Astrocyte (in vitro differentiated cells and primary cell): Measurements from ENCODE around the gene DNAH2. TPM values are rescaled to one million over a fixed set of nuclear protein-coding genes. Genes with fewer than 3 reads are reported as not detected.

ENCODE experiments used
- DNase-seq: peaks from one replicate; pipeline ENCODE4 v3.0.0-alpha.2; 2010; ENCODE audit warnings: low read depth
- FAIRE-seq: peaks from 2 replicates; lab custom pipeline; 2011; peaks lifted over from hg19 to GRCh38; lab: Jason Lieb, UNC
- H2AFZ ChIP-seq: 2 replicates; pipeline ENCODE4 v1.6.0; 2012; ENCODE audit warnings: low read depth, low read length, inconsistent platforms
- H3K27ac ChIP-seq: 2 replicates; pipeline ENCODE4 v1.5.1; 2011; ENCODE audit warnings: low read depth, low read length, inconsistent platforms
- H3K27me3 ChIP-seq: 2 replicates; pipeline ENCODE4 v1.6.0; 2011; ENCODE audit warnings: low read length, inconsistent platforms; ENCODE audit not compliant: insufficient read depth
- H3K36me3 ChIP-seq: 2 replicates; pipeline ENCODE4 v1.5.1; 2011; ENCODE audit warnings: low read length, inconsistent platforms; ENCODE audit not compliant: insufficient read depth
- H3K4me1 ChIP-seq: 2 replicates; pipeline ENCODE4 v1.5.1; 2011; ENCODE audit warnings: low read length, inconsistent platforms; ENCODE audit not compliant: insufficient read depth
- H3K4me2 ChIP-seq: 2 replicates; pipeline ENCODE4 v1.6.0; 2012; ENCODE audit warnings: low read length, inconsistent platforms
- H3K4me3 ChIP-seq: 2 replicates; pipeline ENCODE4 v1.5.1; 2011; ENCODE audit warnings: low read depth, mild to moderate bottlenecking, low read length, inconsistent platforms; ENCODE audit not compliant: insufficient read depth
- H3K79me2 ChIP-seq: 2 replicates; pipeline ENCODE4 v1.6.0; 2012; ENCODE audit warnings: mild to moderate bottlenecking, low read length, inconsistent platforms; ENCODE audit not compliant: insufficient read depth
- H3K9ac ChIP-seq: 2 replicates; pipeline ENCODE4 v1.6.0; 2012; ENCODE audit warnings: mild to moderate bottlenecking, low read length, inconsistent platforms
- H3K9me3 ChIP-seq: 2 replicates; pipeline ENCODE4 v1.5.1; 2012; ENCODE audit warnings: low read depth, mild to moderate bottlenecking, low read length, inconsistent platforms; ENCODE audit not compliant: insufficient read depth
- H4K20me1 ChIP-seq: 2 replicates; pipeline ENCODE4 v1.6.0; 2012; ENCODE audit warnings: low read length, inconsistent platforms; ENCODE audit not compliant: insufficient read depth
- H3K27ac Mint-ChIP-seq: one replicate; pipeline ENCODE4 v1.8.0; 2021; ENCODE audit warnings: mild to moderate bottlenecking, mixed read lengths; ENCODE audit not compliant: unreplicated experiment
- H3K27me3 Mint-ChIP-seq: one replicate; pipeline ENCODE4 v1.8.0; 2021; ENCODE audit warnings: low read depth, mixed read lengths; ENCODE audit not compliant: unreplicated experiment
- H3K36me3 Mint-ChIP-seq: one replicate; pipeline ENCODE4 v1.8.0; 2021; ENCODE audit warnings: low read depth, mixed read lengths; ENCODE audit not compliant: unreplicated experiment
- H3K4me1 Mint-ChIP-seq: one replicate; pipeline ENCODE4 v1.8.0; 2021; ENCODE audit warnings: low read depth, mixed read lengths; ENCODE audit not compliant: unreplicated experiment
- H3K4me3 Mint-ChIP-seq: one replicate; pipeline ENCODE4 v1.8.0; 2021; ENCODE audit warnings: mild to moderate bottlenecking, moderate library complexity, mixed read lengths; ENCODE audit not compliant: unreplicated experiment
- H3K9me3 Mint-ChIP-seq: one replicate; pipeline ENCODE4 v1.8.0; 2021; ENCODE audit warnings: mild to moderate bottlenecking, mixed read lengths; ENCODE audit not compliant: unreplicated experiment
- CTCF ChIP-seq: IDR thresholded peaks from 2 replicates; pipeline ENCODE4 v1.5.1; 2011; ENCODE audit warnings: low read depth, mild to moderate bottlenecking, inconsistent platforms, low read length, moderate library complexity; ENCODE audit not compliant: insufficient read depth
- EZH2 ChIP-seq: IDR thresholded peaks from 2 replicates; pipeline ENCODE4 v1.6.1; 2012; ENCODE audit warnings: mild to moderate bottlenecking, low read length, inconsistent platforms; ENCODE audit not compliant: insufficient read depth
- total RNA-seq: library from RNA; stranded (reverse); gene quantifications from 2 replicates; pipeline ENCODE4 v1.2.1, GENCODE V29; 2021

The DNAH2 gene
- total RNA-seq, 1 donor from 2014 or later: 0.11 TPM

DNA sequence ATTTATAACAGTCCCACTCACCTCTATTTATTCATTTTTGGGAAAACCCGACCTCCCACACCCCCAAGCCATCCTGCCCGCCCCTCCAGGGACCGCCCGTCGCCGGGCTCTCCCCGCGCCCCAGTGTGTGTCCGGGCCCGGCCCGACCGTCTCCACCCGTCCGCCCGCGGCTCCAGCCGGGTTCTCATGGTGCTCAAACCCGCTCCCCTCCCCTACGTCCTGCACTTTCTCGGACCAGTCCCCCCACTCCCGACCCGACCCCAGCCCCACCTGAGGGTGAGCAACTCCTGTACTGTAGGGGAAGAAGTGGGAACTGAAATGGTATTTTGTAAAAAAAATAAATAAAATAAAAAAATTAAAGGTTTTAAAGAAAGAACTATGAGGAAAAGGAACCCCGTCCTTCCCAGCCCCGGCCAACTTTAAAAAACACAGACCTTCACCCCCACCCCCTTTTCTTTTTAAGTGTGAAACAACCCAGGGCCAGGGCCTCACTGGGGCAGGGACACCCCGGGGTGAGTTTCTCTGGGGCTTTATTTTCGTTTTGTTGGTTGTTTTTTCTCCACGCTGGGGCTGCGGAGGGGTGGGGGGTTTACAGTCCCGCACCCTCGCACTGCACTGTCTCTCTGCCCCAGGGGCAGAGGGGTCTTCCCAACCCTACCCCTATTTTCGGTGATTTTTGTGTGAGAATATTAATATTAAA, 136.7 kb downstream of the DNAH2 start:
- H3K4me2 ChIP-seq: no peak overlapping the region
- H2AFZ ChIP-seq: no peak overlapping the region
- H3K4me1 Mint-ChIP-seq: peaks cover 18% of the 10 kb centered on the region
- FAIRE-seq (no peak), DNase-seq (no peak)
- H3K27me3 ChIP-seq: no peaks in the 10 kb centered on the region
- H3K9ac ChIP-seq: no peak overlapping the region
- peaks cover 19% of the 10 kb centered on the region for H3K79me2 ChIP-seq
- H3K27ac ChIP-seq: no peak overlapping the region
- no peaks in the 10 kb centered on the region for H3K27me3 Mint-ChIP-seq
- no peak for TF ChIP-seq CTCF
- no peak for TF ChIP-seq EZH2
- peaks cover 43% of the 10 kb centered on the region for H4K20me1 ChIP-seq
- H3K4me1 ChIP-seq: peaks cover 35% of the 10 kb centered on the region
- peaks cover 24% of the 10 kb centered on the region for H3K36me3 Mint-ChIP-seq
- peaks cover 12% of the 10 kb centered on the region for H3K36me3 ChIP-seq
- peak overlapping the region; percentile 64 for H3K27ac Mint-ChIP-seq
- H3K4me3 Mint-ChIP-seq: peak overlapping the region; percentile 50
- H3K9me3 ChIP-seq: no peaks in the 10 kb centered on the region
- H3K4me3 ChIP-seq: no peak overlapping the region
- H3K9me3 Mint-ChIP-seq: no peaks in the 10 kb centered on the region

DNA sequence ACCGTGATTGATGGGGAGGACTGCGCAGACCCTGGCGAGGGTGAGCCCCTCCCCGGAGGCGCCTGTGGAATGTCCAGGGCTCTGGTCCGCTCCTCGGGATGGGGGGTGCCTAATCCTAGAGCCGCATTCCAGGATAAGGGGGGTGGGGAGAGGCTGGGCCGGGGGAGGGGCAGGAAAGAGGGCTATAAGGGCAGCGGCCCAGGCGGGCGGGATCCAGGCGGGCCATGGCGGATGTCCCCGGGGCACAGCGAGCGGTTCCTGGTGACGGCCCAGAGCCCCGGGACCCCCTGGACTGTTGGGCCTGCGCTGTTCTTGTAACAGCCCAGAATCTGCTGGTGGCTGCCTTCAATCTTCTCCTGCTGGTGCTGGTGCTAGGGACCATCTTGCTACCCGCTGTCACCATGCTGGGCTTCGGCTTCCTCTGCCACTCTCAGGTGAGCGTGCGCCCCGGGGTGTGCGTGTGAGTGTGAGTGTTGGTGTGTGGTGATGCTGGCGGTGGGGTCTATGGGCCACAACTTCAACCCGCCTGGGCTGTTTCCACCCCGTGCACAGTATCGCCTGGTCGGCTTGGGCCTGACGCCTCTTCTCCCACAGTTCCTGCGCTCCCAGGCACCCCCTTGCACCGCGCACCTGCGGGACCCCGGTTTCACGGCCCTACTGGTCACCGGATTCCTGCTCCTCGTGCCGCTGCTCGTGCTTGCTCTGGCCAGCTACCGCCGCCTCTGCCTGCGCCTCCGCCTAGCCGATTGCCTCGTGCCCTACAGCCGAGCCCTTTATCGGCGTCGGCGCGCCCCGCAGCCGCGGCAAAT, 137.5 kb downstream of the DNAH2 start, which contains the start of gene TMEM88:
TSS of gene TMEM88 (plus strand) at position 216 of the 809 bp plus-strand sequence. CDS start at position 225, 9 bp downstream.
- peak within 1 kb of the TSS; percentile 93 for H3K27ac ChIP-seq
- peak within 1 kb of the TSS; percentile 90 for H3K9ac ChIP-seq

More for the DNA sequence above, 137.5 kb downstream of the DNAH2 start, which contains the start of gene TMEM88:
- no peak for DNase-seq
- Histone ChIP-seq H3K4me2 (peak within 1 kb of the TSS; percentile 94), H3K4me1 (peaks cover 35% of the 10 kb centered on the region), H2AFZ (no peak within 1 kb of the TSS), H3K27me3 (no peaks in the 10 kb centered on the region), H4K20me1 (peaks cover 35% of the 10 kb centered on the region), H3K36me3 (peaks cover 14% of the 10 kb centered on the region), H3K79me2 (peaks cover 26% of the 10 kb centered on the region), H3K9me3 (no peaks in the 10 kb centered on the region), H3K4me3 (peak within 1 kb of the TSS; percentile 83)
- peaks cover 18% of the 10 kb centered on the region for H3K4me1 Mint-ChIP-seq
- H3K27me3 Mint-ChIP-seq: no peaks in the 10 kb centered on the region
- FAIRE-seq: no peak
- peaks cover 18% of the 10 kb centered on the region for H3K36me3 Mint-ChIP-seq
- no peaks in the 10 kb centered on the region for H3K9me3 Mint-ChIP-seq
- peak within 1 kb of the TSS; percentile 64 for H3K27ac Mint-ChIP-seq
- TF ChIP-seq CTCF (no peak), EZH2 (no peak)
- peak within 1 kb of the TSS; percentile 50 for H3K4me3 Mint-ChIP-seq
